IMR-90 (cell line): ENCODE measurements around the gene AFMID. TPM values are rescaled to one million over a fixed set of nuclear protein-coding genes. Genes with fewer than 3 reads are reported as not detected.

Experiments
- ATAC-seq: fragments of 200-7000 bp; cut with Tn5 transposase; 2 replicates; pipeline ENCODE4 v1.9.1; 2020; ENCODE audit warnings: low read depth, mild to moderate bottlenecking, moderate library complexity
- BruUV-seq: library from RNA; stranded (reverse); fragments of 400-500 nt; replicated peaks from 2 replicates; lab custom pipeline; 2021; lab: Mats Ljungman, UMichigan
- CTCF ChIA-PET: fragments of 300-600 bp; formaldehyde crosslinking; extraction: SDS; loops from one replicate; lab custom pipeline; 2021; ENCODE audit warnings: antibody characterized with exemption; lab: Yijun Ruan, JAX
- POLR2A ChIA-PET: fragments of 300-600 bp; sonication (Branson Sonifier 250); formaldehyde crosslinking; loops from one replicate; lab custom pipeline; 2022; ENCODE audit warnings: antibody characterized with exemption; ENCODE audit not compliant: unreplicated experiment; lab: Charles Lee
- DNase-seq: peaks from one replicate; pipeline ENCODE4 v3.0.0; 2013
- H2AFZ ChIP-seq: replicated peaks from 2 replicates; pipeline ENCODE3; 2013; ENCODE audit warnings: low read length, mild to moderate bottlenecking; ENCODE audit not compliant: poor library complexity
- H2AK5ac ChIP-seq: 2 replicates; pipeline ENCODE4 v1.6.1; 2013; ENCODE audit warnings: low read depth, low read length, inconsistent platforms
- H2AK9ac ChIP-seq: replicated peaks from 2 replicates; pipeline ENCODE3; 2013; ENCODE audit warnings: mild to moderate bottlenecking, low read depth, low read length, moderate library complexity; ENCODE audit not compliant: poor library complexity
- H2BK120ac ChIP-seq: 2 replicates; pipeline ENCODE4 v1.6.1; 2013; ENCODE audit warnings: low read depth, low read length, inconsistent platforms
- H2BK15ac ChIP-seq: 3 replicates; pipeline ENCODE4 v1.6.1; 2013; ENCODE audit warnings: low read depth, low read length, inconsistent platforms
- H2BK20ac ChIP-seq: 2 replicates; pipeline ENCODE4 v1.6.1; 2013; ENCODE audit warnings: low read depth, mild to moderate bottlenecking, inconsistent platforms, low read length, moderate library complexity
- H2BK5ac ChIP-seq: 2 replicates; pipeline ENCODE4 v1.6.1; 2013; ENCODE audit warnings: mild to moderate bottlenecking, low read depth, low read length, inconsistent platforms; ENCODE audit not compliant: poor library complexity, severe bottlenecking
- H3K14ac ChIP-seq: replicated peaks from 2 replicates; pipeline ENCODE4 v1.6.1; 2013; ENCODE audit warnings: low read depth, low read length, inconsistent platforms
- H3K18ac ChIP-seq: 2 replicates; pipeline ENCODE4 v1.6.1; 2013; ENCODE audit warnings: low read depth, low read length, control low read depth
- H3K23ac ChIP-seq: 2 replicates; pipeline ENCODE4 v1.6.1; 2013; ENCODE audit warnings: low read depth, low read length, inconsistent platforms
- H3K27ac ChIP-seq: 2 replicates; pipeline ENCODE4 v1.5.1; 2013; ENCODE audit warnings: mild to moderate bottlenecking, control low read depth, low read length; ENCODE audit not compliant: insufficient read depth
- H3K27me3 ChIP-seq: 2 replicates; pipeline ENCODE4 v1.6.1; 2013; ENCODE audit warnings: low read length; ENCODE audit not compliant: control insufficient read depth, insufficient read depth
- H3K36me3 ChIP-seq: 2 replicates; pipeline ENCODE4 v1.6.1; 2013; ENCODE audit warnings: low read length, mixed read lengths; ENCODE audit not compliant: control insufficient read depth, insufficient read depth
- H3K4ac ChIP-seq: 2 replicates; pipeline ENCODE4 v1.6.1; 2013; ENCODE audit warnings: low read depth, low read length, inconsistent platforms
- H3K4me1 ChIP-seq: 2 replicates; pipeline ENCODE4 v1.6.1; 2013; ENCODE audit warnings: low read length, mixed read lengths; ENCODE audit not compliant: control insufficient read depth, insufficient read depth
- H3K4me2 ChIP-seq: 2 replicates; pipeline ENCODE4 v1.6.1; 2013; ENCODE audit warnings: low read depth, mild to moderate bottlenecking, control low read depth, low read length, moderate library complexity
- H3K4me3 ChIP-seq: 2 replicates; pipeline ENCODE4 v1.5.1; 2013; ENCODE audit warnings: low read depth, mild to moderate bottlenecking, control low read depth, low read length, moderate library complexity; ENCODE audit not compliant: insufficient read depth
- H3K56ac ChIP-seq: 2 replicates; pipeline ENCODE4 v1.6.1; 2013; ENCODE audit warnings: low read length, inconsistent platforms; ENCODE audit not compliant: insufficient read depth; ENCODE audit errors: extremely low read depth
- H3K79me1 ChIP-seq, 2 experiments: 2 replicates each; pipeline ENCODE4 v1.6.1; 2013; ENCODE audit warnings: low read length in 2 of 2, inconsistent platforms in 1 of 2, low read depth in 1 of 2
- H3K9ac ChIP-seq: 2 replicates; pipeline ENCODE4 v1.6.1; 2013; ENCODE audit warnings: low read depth, low read length, control low read depth
- H3K9me1 ChIP-seq: 2 replicates; pipeline ENCODE4 v1.6.1; 2013; ENCODE audit warnings: low read length, inconsistent platforms; ENCODE audit not compliant: insufficient read depth
- H3K9me3 ChIP-seq: 2 replicates; pipeline ENCODE4 v1.6.1; 2013; ENCODE audit warnings: low read length; ENCODE audit not compliant: control insufficient read depth, insufficient read depth
- H4K20me1 ChIP-seq: 2 replicates; pipeline ENCODE4 v1.6.1; 2013; ENCODE audit warnings: low read length, inconsistent platforms; ENCODE audit not compliant: insufficient read depth
- H4K5ac ChIP-seq: 2 replicates; pipeline ENCODE4 v1.6.1; 2013; ENCODE audit warnings: mild to moderate bottlenecking, low read depth, low read length, control low read depth
- H4K8ac ChIP-seq, 2 experiments: 2 replicates each; pipeline ENCODE4 v1.6.1; 2013; ENCODE audit warnings: low read depth in 2 of 2, low read length in 2 of 2, control low read depth in 1 of 2, inconsistent platforms in 1 of 2
- H4K91ac ChIP-seq: 2 replicates; pipeline ENCODE4 v1.6.1; 2013; ENCODE audit warnings: low read depth, low read length, inconsistent platforms; ENCODE audit not compliant: insufficient read depth
- BHLHE40 ChIP-seq: fragments of 150-350 bp; IDR thresholded peaks from 2 replicates; pipeline ENCODE4 v1.6.1; 2016; ENCODE audit warnings: mild to moderate bottlenecking, low read depth, low read length
- CEBPB ChIP-seq: IDR thresholded peaks from 2 replicates; pipeline ENCODE4 v1.6.1; 2012; ENCODE audit warnings: low read depth, low read length, improper control_type of control experiment
- CHD1 ChIP-seq: IDR thresholded peaks from 2 replicates; pipeline ENCODE4 v1.6.1; 2012; ENCODE audit warnings: low read depth, low read length, improper control_type of control experiment
- MAFK ChIP-seq: IDR thresholded peaks from 2 replicates; pipeline ENCODE4 v1.6.1; 2012; ENCODE audit warnings: low read depth, low read length, improper control_type of control experiment
- NFE2L2 ChIP-seq: fragments of 150-350 bp; IDR thresholded peaks from 2 replicates; pipeline ENCODE4 v1.6.1; 2016; ENCODE audit warnings: low read depth, mild to moderate bottlenecking, low read length
- SMC3 ChIP-seq: fragments of 150-350 bp; IDR thresholded peaks from 2 replicates; pipeline ENCODE4 v1.6.1; 2016; ENCODE audit warnings: low read depth, mild to moderate bottlenecking, antibody characterized with exemption, low read length, moderate library complexity
- WGBS, 2 experiments: methylation state at CpG; one replicate each; pipeline versions ENCODE4 v1.1.5 to v1.1.7; 2013; ENCODE audit warnings: missing lambda C conversion rate in 2 of 2; ENCODE audit not compliant: insufficient read length in 1 of 2; ENCODE audit errors: extremely low coverage in 2 of 2; 5-methylcytosine and 5-hydroxymethylcytosine counted together
- dilution Hi-C: fragments of 300-500 bp; cut with HindIII; formaldehyde crosslinking; loops from one replicate; pipeline ENCODE4 v1.14.3; 2018; ENCODE audit warnings: low sequenced_read_pairs; ENCODE audit not compliant: unreplicated experiment
- in situ Hi-C: fragments of 300-500 bp; cut with MboI; formaldehyde crosslinking; loops from 3 replicates; pipeline ENCODE4 v1.14.3; 2019; ENCODE audit warnings: low sequenced_read_pairs, inconsistent platforms, mixed read lengths
- intact Hi-C: fragments of 100-400 bp; cut with micrococcal nuclease; formaldehyde crosslinking; loops from 2 replicates; pipeline ENCODE4 v1.10.0; 2022
- polyA plus RNA-seq, 3 experiments: library from polyadenylated mRNA; depleted of rRNA; stranded (reverse); fragments of >200 nt; gene quantifications; 2 replicates each; pipeline ENCODE4 v1.2.3, GENCODE V29; 2012; ENCODE audit warnings: low replicate concordance in 1 of 3
- total RNA-seq: library from RNA; depleted of rRNA; stranded (reverse); fragments of >200 nt; gene quantifications from 2 replicates; pipeline ENCODE4 v1.2.3, GENCODE V29; 2012
- TF ChIP-seq, protein P1 (sequence below): fragments of 150-350 bp; IDR thresholded peaks from 2 replicates; pipeline ENCODE4 v1.6.1; 2016; ENCODE audit warnings: low read depth, mild to moderate bottlenecking, low read length, moderate library complexity, borderline replicate concordance

Gene AFMID
- total and polyA plus RNA-seq, 2 of the 4 experiments (the other 2 are of a cell fraction) = 41.0 to 65.1 TPM

GRCh38 chr17:78200451-78200850 is 13.3 kb downstream of the AFMID start:
- no peak overlapping the region for H3K4me3 ChIP-seq
- H2BK120ac ChIP-seq = no peak overlapping the region
- no peak overlapping the region for H2AK9ac ChIP-seq
- no peak for TF ChIP-seq MAFK
- no peak for TF ChIP-seq CHD1
- TF ChIP-seq SMC3 = no peak
- TF ChIP-seq, protein P1, sequence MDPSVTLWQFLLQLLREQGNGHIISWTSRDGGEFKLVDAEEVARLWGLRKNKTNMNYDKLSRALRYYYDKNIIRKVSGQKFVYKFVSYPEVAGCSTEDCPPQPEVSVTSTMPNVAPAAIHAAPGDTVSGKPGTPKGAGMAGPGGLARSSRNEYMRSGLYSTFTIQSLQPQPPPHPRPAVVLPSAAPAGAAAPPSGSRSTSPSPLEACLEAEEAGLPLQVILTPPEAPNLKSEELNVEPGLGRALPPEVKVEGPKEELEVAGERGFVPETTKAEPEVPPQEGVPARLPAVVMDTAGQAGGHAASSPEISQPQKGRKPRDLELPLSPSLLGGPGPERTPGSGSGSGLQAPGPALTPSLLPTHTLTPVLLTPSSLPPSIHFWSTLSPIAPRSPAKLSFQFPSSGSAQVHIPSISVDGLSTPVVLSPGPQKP = no peak
- no peak for TF ChIP-seq NFE2L2
- no peak for TF ChIP-seq BHLHE40
- no peak for TF ChIP-seq CEBPB
- no peak overlapping the region for H3K14ac ChIP-seq
- CTCF ChIA-PET = no interaction called here
- H2BK15ac ChIP-seq = no peak overlapping the region
- peaks cover 0 to 3% of the 10 kb centered on the region in 2 experiments; a peak in 2 of 4 replicates for H3K79me1 ChIP-seq
- H3K9me1 ChIP-seq = peaks cover 7% of the 10 kb centered on the region
- H3K9me3 ChIP-seq = no peaks in the 10 kb centered on the region
- H4K5ac ChIP-seq = no peak overlapping the region
- no peak overlapping the region for H3K9ac ChIP-seq
- H2BK5ac ChIP-seq = no peak overlapping the region
- H2AK5ac ChIP-seq = no peak overlapping the region
- no TSS peak for BruUV-seq
- H3K4me2 ChIP-seq = no peak overlapping the region
- no peaks in the 10 kb centered on the region for H3K27me3 ChIP-seq
- H3K36me3 ChIP-seq = peaks cover 6% of the 10 kb centered on the region
- no peak overlapping the region for H3K56ac ChIP-seq
- no peak overlapping the region for H2BK20ac ChIP-seq
- no peaks in the 10 kb centered on the region for H3K4me1 ChIP-seq
- H3K23ac ChIP-seq = no peak overlapping the region
- no peak overlapping the region for H3K27ac ChIP-seq
- POLR2A ChIA-PET = no interaction called here
- DNase-seq = no peak
- ATAC-seq = no peak
- H4K20me1 ChIP-seq = no peaks in the 10 kb centered on the region
- intact Hi-C loops (no loop called here), dilution Hi-C loops (no loop called here), in situ Hi-C loops (no loop called here)
- H3K4ac ChIP-seq = no peak overlapping the region
- H3K18ac ChIP-seq = no peak overlapping the region
- WGBS, 2 experiments = 74% methylated on average over 3 of the region's 6 CpGs; no CpG with 5 or more reads in 1 of the 2 experiments
- no peak overlapping the region for H4K8ac ChIP-seq
- H4K91ac ChIP-seq = no peak overlapping the region
- H2AFZ ChIP-seq = no peak overlapping the region
